HEK293T (cell line): Measurements from ENCODE around the gene C11orf58.

Experiments used
- ELF4 ChIP-seq: fragments of 450-650 bp; IDR thresholded peaks from 2 replicates; pipeline ENCODE4 v1.6.1; 2017; ENCODE audit warnings: antibody characterized with exemption
- SUZ12 ChIP-seq: fragments of 450-650 bp; IDR thresholded peaks from 2 replicates; pipeline ENCODE4 v1.6.1; 2016; ENCODE audit warnings: mild to moderate bottlenecking

- TF ChIP-seq ELF4 (no peak), SUZ12 (no peak)
These were observed 52.9 kb downstream of the C11orf58 start for GRCh38 chr11:16791191-16791961.
